ENCODE results near the gene DGKH.

- no peak for TF ChIP-seq CTCF (IDR thresholded peaks at IDR 0.05)
- TF ChIP-seq ZFX (IDR thresholded peaks at IDR 0.05; ENCODE audit: borderline replicate concordance): no peak
Measured at GRCh38 chr13:42014119-42014518, 34.3 kb upstream of the DGKH start.
